Brain microvascular endothelial cell (primary cell): ENCODE data around the gene CFAP45.

Source experiments
- DNase-seq: peaks from one replicate; pipeline ENCODE4 v3.0.0-alpha.2; 2020
- H3K27ac ChIP-seq: fragments of 250-450 bp; sonication (Bioruptor Pico); 2 replicates; pipeline ENCODE4 v1.5.1; 2020; ENCODE audit warnings: mild to moderate bottlenecking, moderate library complexity
- H3K27me3 ChIP-seq: fragments of 250-450 bp; sonication (Bioruptor Pico); replicated peaks from 2 replicates; pipeline ENCODE4 v1.5.1; 2020; ENCODE audit warnings: mild to moderate bottlenecking
- H3K36me3 ChIP-seq: fragments of 250-450 bp; sonication (Bioruptor Pico); replicated peaks from 2 replicates; pipeline ENCODE4 v1.5.1; 2020; ENCODE audit warnings: mild to moderate bottlenecking
- H3K4me3 ChIP-seq: 2 replicates; pipeline ENCODE4 v1.5.1; 2011; ENCODE audit warnings: low read depth, mild to moderate bottlenecking, control low read depth, low read length, moderate library complexity
- in situ Hi-C: cut with HindIII; loops from 2 replicates; pipeline ENCODE4 v1.10.0; 2017; ENCODE audit warnings: low sequenced_read_pairs, low pct_ligation_motif_present
- TF ChIP-seq, protein P1 (sequence below): IDR thresholded peaks from 2 replicates; pipeline ENCODE4 v1.5.1; 2011; ENCODE audit warnings: low read depth, mild to moderate bottlenecking, moderate library complexity, low read length, control low read depth, inconsistent platforms; ENCODE audit errors: missing control alignments

The CFAP45 gene

DNA sequence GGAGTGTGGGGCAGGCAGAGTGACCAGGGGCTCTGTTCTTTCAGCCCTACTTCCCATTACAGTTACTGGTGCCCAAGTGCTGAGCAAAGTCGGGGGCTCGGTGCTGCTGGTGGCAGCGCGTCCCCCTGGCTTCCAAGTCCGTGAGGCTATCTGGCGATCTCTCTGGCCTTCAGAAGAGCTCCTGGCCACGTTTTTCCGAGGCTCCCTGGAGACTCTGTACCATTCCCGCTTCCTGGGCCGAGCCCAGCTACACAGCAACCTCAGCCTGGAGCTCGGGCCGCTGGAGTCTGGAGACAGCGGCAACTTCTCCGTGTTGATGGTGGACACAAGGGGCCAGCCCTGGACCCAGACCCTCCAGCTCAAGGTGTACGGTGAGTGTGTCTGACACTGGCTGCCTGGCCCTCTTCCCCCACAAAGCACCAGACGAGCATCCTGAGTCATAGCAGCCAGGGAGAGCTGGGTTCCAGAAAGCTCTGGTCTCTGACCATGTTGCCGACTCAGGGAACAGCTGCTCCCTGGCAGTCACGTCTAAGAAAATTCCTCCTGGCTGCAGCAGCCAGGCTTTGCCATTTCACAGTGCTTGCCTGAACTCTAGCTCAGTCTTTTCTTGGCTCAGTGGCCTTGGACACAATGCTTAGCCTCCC, 70.0 kb downstream of the CFAP45 start:
- DNase-seq = peak; percentile 49
- in situ Hi-C loops = no loop called here
- H3K27ac ChIP-seq = no peak overlapping the region
- no peak overlapping the region for H3K4me3 ChIP-seq
- no peaks in the 10 kb centered on the region for H3K27me3 ChIP-seq
- TF ChIP-seq, protein P1, sequence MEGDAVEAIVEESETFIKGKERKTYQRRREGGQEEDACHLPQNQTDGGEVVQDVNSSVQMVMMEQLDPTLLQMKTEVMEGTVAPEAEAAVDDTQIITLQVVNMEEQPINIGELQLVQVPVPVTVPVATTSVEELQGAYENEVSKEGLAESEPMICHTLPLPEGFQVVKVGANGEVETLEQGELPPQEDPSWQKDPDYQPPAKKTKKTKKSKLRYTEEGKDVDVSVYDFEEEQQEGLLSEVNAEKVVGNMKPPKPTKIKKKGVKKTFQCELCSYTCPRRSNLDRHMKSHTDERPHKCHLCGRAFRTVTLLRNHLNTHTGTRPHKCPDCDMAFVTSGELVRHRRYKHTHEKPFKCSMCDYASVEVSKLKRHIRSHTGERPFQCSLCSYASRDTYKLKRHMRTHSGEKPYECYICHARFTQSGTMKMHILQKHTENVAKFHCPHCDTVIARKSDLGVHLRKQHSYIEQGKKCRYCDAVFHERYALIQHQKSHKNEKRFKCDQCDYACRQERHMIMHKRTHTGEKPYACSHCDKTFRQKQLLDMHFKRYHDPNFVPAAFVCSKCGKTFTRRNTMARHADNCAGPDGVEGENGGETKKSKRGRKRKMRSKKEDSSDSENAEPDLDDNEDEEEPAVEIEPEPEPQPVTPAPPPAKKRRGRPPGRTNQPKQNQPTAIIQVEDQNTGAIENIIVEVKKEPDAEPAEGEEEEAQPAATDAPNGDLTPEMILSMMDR = no peak
- no peaks in the 10 kb centered on the region for H3K36me3 ChIP-seq

DNA sequence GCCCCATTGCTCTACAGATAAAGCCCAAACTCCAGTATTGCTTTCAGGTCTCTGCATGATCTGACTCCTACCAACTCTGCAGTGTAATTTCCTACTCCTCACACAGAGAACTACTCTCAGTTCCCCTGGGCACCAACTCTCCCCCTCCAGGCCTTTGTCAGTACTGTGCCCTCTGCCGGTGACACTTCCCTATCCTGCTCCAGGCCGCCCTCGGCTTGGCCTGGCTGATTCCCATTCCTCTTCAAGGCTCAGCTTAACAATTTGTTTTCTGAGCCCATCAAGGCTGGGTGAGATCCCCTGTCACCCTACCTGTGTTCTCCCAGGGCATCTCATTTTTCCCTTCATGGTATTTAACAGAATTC, 70.7 kb downstream of the CFAP45 start:
- Histone ChIP-seq H3K27me3 (no peaks in the 10 kb centered on the region), H3K27ac (no peak overlapping the region), H3K36me3 (no peaks in the 10 kb centered on the region), H3K4me3 (no peak overlapping the region)
- in situ Hi-C loops = no loop called here
- DNase-seq = no peak
- TF ChIP-seq, protein P1 = peak; percentile 68

DNA sequence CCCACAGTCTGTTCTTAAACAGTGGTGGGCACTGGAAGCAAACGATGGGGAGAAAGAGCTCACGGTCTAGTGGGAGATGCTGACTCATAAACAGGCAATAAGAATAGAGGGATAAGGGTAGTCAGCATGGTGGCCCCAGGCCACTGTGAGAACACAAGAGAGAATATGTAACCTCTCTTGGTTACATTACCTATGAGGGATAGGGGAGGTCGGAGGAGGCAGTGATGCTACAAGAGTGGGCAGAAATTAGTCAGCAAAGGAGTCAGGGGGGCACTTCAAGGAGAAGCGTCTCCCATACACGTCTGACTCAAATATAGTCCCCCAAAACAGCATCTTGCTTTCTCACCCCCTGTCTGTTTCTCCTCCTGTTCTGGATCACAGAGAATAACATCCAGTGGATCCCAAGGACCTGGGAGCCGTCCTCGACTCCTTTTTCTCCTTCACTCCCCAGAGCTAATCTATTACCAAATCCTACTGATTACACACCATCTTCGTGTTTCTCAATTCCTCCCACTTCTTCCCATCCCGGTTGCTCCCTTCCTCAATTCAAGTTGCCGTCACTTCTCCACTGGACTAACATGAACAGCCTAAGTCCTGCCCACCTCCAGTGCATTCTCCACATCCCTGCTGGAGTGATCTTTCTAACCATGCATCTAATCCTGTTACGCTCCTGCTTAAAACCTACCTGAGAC, 71.2 kb downstream of the CFAP45 start:
- TF ChIP-seq, protein P1 = no peak
- DNase-seq = no peak
- no peak overlapping the region for H3K4me3 ChIP-seq
- no peaks in the 10 kb centered on the region for H3K27me3 ChIP-seq
- H3K36me3 ChIP-seq = no peaks in the 10 kb centered on the region
- in situ Hi-C loops = no loop called here
- no peak overlapping the region for H3K27ac ChIP-seq

DNA sequence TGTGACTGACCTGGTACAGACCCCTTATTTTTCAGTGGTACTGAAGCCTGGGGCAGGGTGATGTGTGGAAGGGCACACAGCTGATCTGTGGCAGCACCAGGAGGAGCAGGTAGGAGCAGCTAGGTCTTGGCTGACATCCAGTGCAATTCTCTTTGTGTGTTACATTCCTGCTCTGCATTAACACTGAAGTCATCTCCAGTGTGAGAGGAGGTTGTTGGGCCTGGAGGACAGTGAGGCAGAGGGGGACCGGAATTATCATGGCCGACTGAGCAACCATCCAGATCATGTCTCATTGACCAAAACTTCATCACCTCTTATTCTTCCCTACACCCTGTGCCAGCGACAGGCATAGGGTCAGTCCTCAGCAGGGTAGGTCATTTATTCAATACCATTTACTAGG, 71.8 kb downstream of the CFAP45 start:
- in situ Hi-C loops = no loop called here
- TF ChIP-seq, protein P1 = no peak
- H3K4me3 ChIP-seq = no peak overlapping the region
- no peaks in the 10 kb centered on the region for H3K36me3 ChIP-seq
- no peak overlapping the region for H3K27ac ChIP-seq
- no peaks in the 10 kb centered on the region for H3K27me3 ChIP-seq
- DNase-seq = no peak

DNA sequence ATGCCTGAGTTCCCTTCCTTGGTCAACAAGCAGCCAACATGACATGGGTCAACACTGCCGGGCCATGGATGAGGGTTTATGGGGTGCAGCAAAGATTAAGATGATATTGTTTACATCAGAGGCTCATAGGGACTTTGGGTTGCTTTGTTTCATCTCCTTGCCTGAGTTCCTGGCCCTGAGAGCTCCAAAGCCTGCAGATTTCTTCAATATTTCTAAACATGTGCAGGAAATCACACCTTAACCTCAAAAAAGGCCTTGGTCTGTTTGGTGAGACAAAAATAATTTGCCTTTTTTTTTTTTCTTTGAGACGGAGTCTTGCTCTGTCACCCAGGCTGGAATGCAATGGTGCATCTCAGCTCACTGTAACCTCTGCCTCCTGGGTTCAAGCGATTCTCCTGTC, 72.4 kb downstream of the CFAP45 start:
- H3K4me3 ChIP-seq = no peak overlapping the region
- TF ChIP-seq, protein P1 = no peak
- DNase-seq = no peak

More for the DNA sequence above, 72.4 kb downstream of the CFAP45 start:
- in situ Hi-C loops = no loop called here
- H3K36me3 ChIP-seq = no peaks in the 10 kb centered on the region
- no peaks in the 10 kb centered on the region for H3K27me3 ChIP-seq
- H3K27ac ChIP-seq = no peak overlapping the region
